Trophoblast cell (in vitro differentiated cells and primary cell): ENCODE data around the gene DBNDD1.

ENCODE experiments used
- DNase-seq, 2 donors: peaks; one replicate each; pipeline ENCODE4 v3.0.0-alpha.2; 2016
- H2AFZ ChIP-seq: 2 replicates; pipeline ENCODE4 v1.6.1; 2013; ENCODE audit warnings: low read length, moderate library complexity, mild to moderate bottlenecking; ENCODE audit not compliant: insufficient read depth, poor library complexity
- H2AK5ac ChIP-seq: 2 replicates; pipeline ENCODE4 v1.6.1; 2013; ENCODE audit warnings: mild to moderate bottlenecking, low read length
- H2BK120ac ChIP-seq: 2 replicates; pipeline ENCODE4 v1.6.1; 2013; ENCODE audit warnings: low read length, mild to moderate bottlenecking, moderate library complexity; ENCODE audit not compliant: insufficient read depth, poor library complexity
- H2BK12ac ChIP-seq: 2 replicates; pipeline ENCODE4 v1.6.1; 2013; ENCODE audit warnings: mild to moderate bottlenecking, low read length, moderate library complexity
- H2BK5ac ChIP-seq: 2 replicates; pipeline ENCODE4 v1.6.1; 2013; ENCODE audit warnings: low read length, low read depth, moderate library complexity, mild to moderate bottlenecking; ENCODE audit not compliant: poor library complexity
- H3K14ac ChIP-seq: 2 replicates; pipeline ENCODE4 v1.6.1; 2013; ENCODE audit warnings: mild to moderate bottlenecking, low read length
- H3K18ac ChIP-seq: 2 replicates; pipeline ENCODE4 v1.6.1; 2013; ENCODE audit warnings: mild to moderate bottlenecking, low read length
- H3K23ac ChIP-seq: 2 replicates; pipeline ENCODE4 v1.6.1; 2013; ENCODE audit warnings: low read length
- H3K27ac ChIP-seq: 2 replicates; pipeline ENCODE4 v1.5.1; 2013; ENCODE audit warnings: low read depth, mild to moderate bottlenecking, inconsistent platforms, low read length, moderate library complexity
- H3K27me3 ChIP-seq: 2 replicates; pipeline ENCODE4 v1.6.1; 2013; ENCODE audit warnings: inconsistent platforms, mild to moderate bottlenecking, low read length, moderate library complexity; ENCODE audit not compliant: insufficient read depth
- H3K36me3 ChIP-seq, 2 experiments: 1 replicate in 1 of 2; 2 replicates in 1 of 2; pipeline ENCODE4 v1.6.1; 2013; ENCODE audit warnings: low read length in 2 of 2, mild to moderate bottlenecking in 2 of 2, moderate library complexity in 1 of 2; ENCODE audit not compliant: insufficient read depth in 2 of 2, control insufficient read depth in 1 of 2
- H3K4ac ChIP-seq: 2 replicates; pipeline ENCODE4 v1.6.1; 2013; ENCODE audit warnings: low read depth, mild to moderate bottlenecking, low read length, moderate library complexity
- H3K4me1 ChIP-seq, 2 experiments: 1 replicate in 1 of 2; 2 replicates in 1 of 2; pipeline ENCODE4 v1.6.1; 2013; ENCODE audit warnings: low read length in 2 of 2, mild to moderate bottlenecking in 2 of 2, moderate library complexity in 1 of 2; ENCODE audit not compliant: insufficient read depth in 2 of 2, control insufficient read depth in 1 of 2
- H3K4me2 ChIP-seq: 2 replicates; pipeline ENCODE4 v1.6.1; 2013; ENCODE audit warnings: inconsistent platforms, mild to moderate bottlenecking, low read length, moderate library complexity
- H3K4me3 ChIP-seq: 2 replicates; pipeline ENCODE4 v1.5.1; 2013; ENCODE audit warnings: mild to moderate bottlenecking, low read depth, low read length, inconsistent platforms
- H3K79me1 ChIP-seq: one replicate; pipeline ENCODE4 v1.6.1; 2013; ENCODE audit warnings: low read length
- H3K79me2 ChIP-seq: 2 replicates; pipeline ENCODE4 v1.6.1; 2013; ENCODE audit warnings: low read length, mild to moderate bottlenecking; ENCODE audit not compliant: control insufficient read depth, insufficient read depth, poor library complexity
- H3K9ac ChIP-seq: 2 replicates; pipeline ENCODE4 v1.6.1; 2013; ENCODE audit warnings: mild to moderate bottlenecking, low read length
- H3K9me3 ChIP-seq: 2 replicates; pipeline ENCODE4 v1.6.1; 2013; ENCODE audit warnings: low read depth, mild to moderate bottlenecking, control low read depth, inconsistent platforms, low read length; ENCODE audit not compliant: insufficient read depth
- H4K12ac ChIP-seq: 2 replicates; pipeline ENCODE4 v1.6.1; 2013; ENCODE audit warnings: low read depth, mild to moderate bottlenecking, low read length, moderate library complexity
- H4K8ac ChIP-seq: 2 replicates; pipeline ENCODE4 v1.6.1; 2013; ENCODE audit warnings: low read depth, mild to moderate bottlenecking, low read length, moderate library complexity
- H4K91ac ChIP-seq: one replicate; pipeline ENCODE4 v1.6.1; 2013; ENCODE audit warnings: low read depth, mild to moderate bottlenecking, low read length, moderate library complexity
- WGBS: extraction: QIAGEN DNeasy Blood & Tissue Kit; methylation state at CpG from one replicate; pipeline ENCODE4 v1.1.7; 2013; ENCODE audit warnings: missing lambda C conversion rate; ENCODE audit not compliant: insufficient read length, insufficient coverage; ENCODE audit errors: extremely low coverage; 5-methylcytosine and 5-hydroxymethylcytosine counted together

Gene DBNDD1

GRCh38 chr16:90023078-90023447 is 3.8 kb upstream of the DBNDD1 start:
- WGBS: no CpG with 5 or more reads among the region's 7 CpGs

GRCh38 chr16:90022209-90023077 is 3.2 kb upstream of the DBNDD1 start:
- Histone ChIP-seq H3K18ac (peak overlapping the region; percentile 51), H3K27ac (no peak overlapping the region), H3K27me3 (peaks cover 3% of the 10 kb centered on the region), H3K4me2 (peak overlapping the region; percentile 4), H3K4ac (no peak overlapping the region), H2BK120ac (no peak overlapping the region), H2BK5ac (no peak overlapping the region), H3K9me3 (no peaks in the 10 kb centered on the region), H4K91ac (peak overlapping the region; percentile 41), H3K79me2 (peaks cover 2% of the 10 kb centered on the region), H3K23ac (no peak overlapping the region), H4K12ac (peak overlapping the region; percentile 40), H3K4me3 (no peak overlapping the region), H3K79me1 (peaks cover 6% of the 10 kb centered on the region), H2BK12ac (no peak overlapping the region), H2AFZ (no peak overlapping the region), H3K36me3 (no peaks in the 10 kb centered on the region), H3K14ac (no peak overlapping the region), H3K9ac (no peak overlapping the region), H2AK5ac (no peak overlapping the region), H3K4me1 (peaks cover 8 to 25% of the 10 kb centered on the region in 2 experiments), H4K8ac (peak overlapping the region; percentile 71)
- no CpG with 5 or more reads among the region's 57 CpGs for WGBS
- peak; percentile 86 to 94 for DNase-seq

More at GRCh38 chr16:90023078-90023447, 3.8 kb upstream of the DBNDD1 start:
- no peak overlapping the region for H3K23ac ChIP-seq
- H3K4me3 ChIP-seq: no peak overlapping the region
- peaks cover 2% of the 10 kb centered on the region for H3K79me2 ChIP-seq
- H3K18ac ChIP-seq: peak overlapping the region; percentile 51
- no peak overlapping the region for H3K9ac ChIP-seq
- no peak overlapping the region for H2BK12ac ChIP-seq
- peak overlapping the region; percentile 17 for H3K14ac ChIP-seq
- H4K12ac ChIP-seq: peak overlapping the region; percentile 40
- H2AFZ ChIP-seq: no peak overlapping the region
- peaks cover 6% of the 10 kb centered on the region for H3K79me1 ChIP-seq
- H3K4me2 ChIP-seq: no peak overlapping the region
- H4K8ac ChIP-seq: no peak overlapping the region
- no peak overlapping the region for H3K4ac ChIP-seq
- H3K27ac ChIP-seq: no peak overlapping the region
- peaks cover 3% of the 10 kb centered on the region for H3K27me3 ChIP-seq
- H3K9me3 ChIP-seq: no peaks in the 10 kb centered on the region
- H3K36me3 ChIP-seq: no peaks in the 10 kb centered on the region
- no peak overlapping the region for H2AK5ac ChIP-seq
- no peak overlapping the region for H2BK5ac ChIP-seq
- H3K4me1 ChIP-seq: peaks cover 8 to 25% of the 10 kb centered on the region in 2 experiments
- no peak for DNase-seq
- peak overlapping the region; percentile 41 for H4K91ac ChIP-seq
- no peak overlapping the region for H2BK120ac ChIP-seq

GRCh38 chr16:90020838-90021382 is 1.7 kb upstream of the DBNDD1 start:
- Histone ChIP-seq H3K9ac (no peak overlapping the region), H3K4me2 (peak overlapping the region; percentile 31), H3K18ac (no peak overlapping the region), H3K27me3 (peaks cover 3% of the 10 kb centered on the region), H3K79me1 (peaks cover 6% of the 10 kb centered on the region), H3K23ac (no peak overlapping the region), H3K4me1 (peaks cover 11 to 27% of the 10 kb centered on the region in 2 experiments), H4K12ac (no peak overlapping the region), H3K36me3 (no peaks in the 10 kb centered on the region), H3K4ac (no peak overlapping the region), H2BK120ac (no peak overlapping the region), H4K91ac (no peak overlapping the region), H3K9me3 (no peaks in the 10 kb centered on the region), H2AFZ (no peak overlapping the region), H2BK12ac (no peak overlapping the region), H3K14ac (no peak overlapping the region), H3K79me2 (peaks cover 2% of the 10 kb centered on the region), H2AK5ac (no peak overlapping the region), H4K8ac (no peak overlapping the region), H3K27ac (peak overlapping the region; percentile 37), H3K4me3 (no peak overlapping the region), H2BK5ac (no peak overlapping the region)
- no peak for DNase-seq
- WGBS: no CpG with 5 or more reads among the region's 2 CpGs

- Histone ChIP-seq H3K27me3 (peaks cover 3% of the 10 kb centered on the region), H3K9ac (no peak overlapping the region), H3K27ac (peak overlapping the region; percentile 37), H2BK5ac (peak overlapping the region; percentile 25), H2AK5ac (no peak overlapping the region), H4K12ac (no peak overlapping the region), H3K4me1 (peaks cover 11 to 28% of the 10 kb centered on the region in 2 experiments), H3K9me3 (no peaks in the 10 kb centered on the region), H3K23ac (no peak overlapping the region), H3K18ac (no peak overlapping the region), H3K79me2 (peaks cover 2% of the 10 kb centered on the region), H4K8ac (no peak overlapping the region), H3K36me3 (no peaks in the 10 kb centered on the region), H3K79me1 (peaks cover 6% of the 10 kb centered on the region), H4K91ac (peak overlapping the region; percentile 34), H3K4me3 (no peak overlapping the region), H2BK120ac (no peak overlapping the region), H3K4ac (no peak overlapping the region), H3K14ac (no peak overlapping the region), H3K4me2 (peak overlapping the region; percentile 94), H2BK12ac (no peak overlapping the region), H2AFZ (no peak overlapping the region)
- no peak for DNase-seq
- no CpG with 5 or more reads among the region's 9 CpGs for WGBS
Measured at GRCh38 chr16:90020260-90020837, 1.1 kb upstream of the DBNDD1 start.
